Aorta (tissue), 5 donors: ENCODE data around the gene JAKMIP3. TPM values are rescaled to one million over a fixed set of nuclear protein-coding genes. Genes with fewer than 3 reads are reported as not detected.

Experiments used
- ATAC-seq: fragments of 200-7000 bp; cut with Tn5 transposase; one replicate; pipeline ENCODE4 v1.9.1; 2022; ENCODE audit warnings: moderate library complexity; ENCODE audit not compliant: low FRiP score
- DNase-seq, 2 donors: peaks; one replicate each; pipeline ENCODE4 v3.0.0-alpha.2; 2020
- H3K27ac ChIP-seq, 2 donors: one replicate each; pipeline ENCODE4 v1.5.1; 2013; ENCODE audit warnings: low read length in 2 of 2, mild to moderate bottlenecking in 2 of 2, moderate library complexity in 2 of 2, control low read depth in 1 of 2, inconsistent platforms in 1 of 2, low read depth in 1 of 2
- H3K27me3 ChIP-seq, 2 donors: one replicate each; pipeline ENCODE4 v1.6.1; 2013; ENCODE audit warnings: control low read depth in 1 of 2, low read length in 1 of 2, mild to moderate bottlenecking in 1 of 2, moderate library complexity in 1 of 2; ENCODE audit not compliant: insufficient read depth in 2 of 2, control insufficient read depth in 1 of 2
- H3K36me3 ChIP-seq, 2 donors: one replicate each; pipeline ENCODE4 v1.6.1; 2013; ENCODE audit warnings: control low read depth in 1 of 2, low read length in 1 of 2, mild to moderate bottlenecking in 1 of 2; ENCODE audit not compliant: insufficient read depth in 2 of 2, control insufficient read depth in 1 of 2
- H3K4me1 ChIP-seq, 2 donors: one replicate each; pipeline ENCODE4 v1.6.1; 2013; ENCODE audit warnings: low read length in 2 of 2, control low read depth in 1 of 2, mild to moderate bottlenecking in 1 of 2, moderate library complexity in 1 of 2; ENCODE audit not compliant: insufficient read depth in 2 of 2, control insufficient read depth in 1 of 2
- H3K4me3 ChIP-seq, 2 donors: one replicate each; pipeline ENCODE4 v1.5.1; 2013; ENCODE audit warnings: low read length in 2 of 2, control low read depth in 1 of 2, mild to moderate bottlenecking in 1 of 2
- H3K9me3 ChIP-seq: one replicate; pipeline ENCODE4 v1.6.1; 2013; ENCODE audit warnings: mild to moderate bottlenecking, low read length; ENCODE audit not compliant: control insufficient read depth
- WGBS, 2 donors: extraction: QIAGEN DNeasy Blood & Tissue Kit; methylation state at CpG; one replicate each; pipeline ENCODE4 v1.1.7; 2013; 5-methylcytosine and 5-hydroxymethylcytosine counted together
- intact Hi-C, 2 donors: fragments of 100-400 bp; cut with DNase I; formaldehyde crosslinking; loops; one replicate each; pipeline versions ENCODE4 v1.14.2 to v1.15.0; 2022
- polyA plus RNA-seq, 2 donors: library from polyadenylated mRNA; stranded (reverse); fragments of 200-250 nt; gene quantifications; one replicate each; pipeline ENCODE4 v1.2.3, GENCODE V29; 2013
- total RNA-seq, 2 donors: library from RNA; stranded (reverse); fragmentation: NEBNext Ultra II Directional; extraction: Animal tissue kit (Norgen Biotek cat#: 25700); gene quantifications; one replicate each; pipeline ENCODE4 v1.2.1, GENCODE V29; 2021
- donor health status: healthy with polysubstance abuse.
- donor health status: Bipolar disorder and iron deficiency.
- donor health status: DM: no; HTN: no; CAD: no.
- donor health status: DM: no; HTN: no; CAD: no.
- donor health status: DM: yes; HTN: yes; CAD: no.

The JAKMIP3 gene
- total and polyA plus RNA-seq, 4 donors, result 0.23 to 0.99 (median 0.36) TPM; not detected in 1

- ATAC-seq (peak; percentile 73), DNase-seq (peak; percentile 86 to 95)
- Histone ChIP-seq H3K36me3 (no peaks in the 10 kb centered on the region), H3K9me3 (peaks cover 2% of the 10 kb centered on the region), H3K4me1 (no peaks in the 10 kb centered on the region), H3K4me3 (no peak overlapping the region), H3K27ac (no peak overlapping the region), H3K27me3 (peaks cover 0 to 2% of the 10 kb centered on the region in 2 donors)
- 12 to 17% methylated on average over 36 of the region's 36 CpGs for WGBS, 2 donors
- intact Hi-C loops, result loop anchor here (1.0 to 2.0 kb wide), 2 partner anchors 138 to 140 kb away; no protein-coding TSS in a partner anchor
Measured at GRCh38 chr10:132023092-132023811, 42.5 kb upstream of the JAKMIP3 start.

GRCh38 chr10:132027423-132027983 lies 38.2 kb upstream of the JAKMIP3 start:
- Histone ChIP-seq H3K4me1 (no peaks in the 10 kb centered on the region), H3K9me3 (peaks cover 2% of the 10 kb centered on the region), H3K4me3 (no peak overlapping the region), H3K27me3 (peaks cover 0 to 2% of the 10 kb centered on the region in 2 donors), H3K27ac (no peak overlapping the region), H3K36me3 (no peaks in the 10 kb centered on the region)
- ATAC-seq (no peak), DNase-seq (no peak)
- WGBS, 2 donors, result 72 to 73% methylated on average over 3 of the region's 3 CpGs
- intact Hi-C loops, result no loop called here

GRCh38 chr10:132028706-132029105 lies 37.0 kb upstream of the JAKMIP3 start:
- no peaks in the 10 kb centered on the region for H3K4me1 ChIP-seq
- peaks cover 2% of the 10 kb centered on the region for H3K9me3 ChIP-seq
- intact Hi-C loops, result no loop called here
- 68 to 69% methylated on average over 6 of the region's 6 CpGs for WGBS, 2 donors
- no peaks in the 10 kb centered on the region for H3K36me3 ChIP-seq
- ATAC-seq (no peak), DNase-seq (no peak)
- no peak overlapping the region for H3K27ac ChIP-seq
- no peak overlapping the region for H3K4me3 ChIP-seq
- H3K27me3 ChIP-seq, result peaks cover 0 to 2% of the 10 kb centered on the region in 2 donors

- H3K9me3 ChIP-seq, result peaks cover 2% of the 10 kb centered on the region
- no peak for DNase-seq
- intact Hi-C loops, result no loop called here
- peaks cover 0 to 2% of the 10 kb centered on the region in 2 donors for H3K27me3 ChIP-seq
- H3K36me3 ChIP-seq, result no peaks in the 10 kb centered on the region
- no peak overlapping the region for H3K4me3 ChIP-seq
- H3K4me1 ChIP-seq, result no peaks in the 10 kb centered on the region
- H3K27ac ChIP-seq, result no peak overlapping the region
- WGBS, 2 donors, result 75 to 79% methylated on average over 12 of the region's 12 CpGs
- ATAC-seq, result no peak
Measured at GRCh38 chr10:132030898-132031463, 34.8 kb upstream of the JAKMIP3 start.

GRCh38 chr10:132033632-132034031 lies 32.1 kb upstream of the JAKMIP3 start:
- 83 to 90% methylated on average over 5 of the region's 5 CpGs for WGBS, 2 donors
- intact Hi-C loops, result no loop called here
- Histone ChIP-seq H3K36me3 (no peaks in the 10 kb centered on the region), H3K27ac (no peak overlapping the region), H3K4me1 (no peaks in the 10 kb centered on the region), H3K4me3 (no peak overlapping the region), H3K9me3 (no peaks in the 10 kb centered on the region), H3K27me3 (peaks cover 0 to 1% of the 10 kb centered on the region in 2 donors)
- no peak for DNase-seq
- no peak for ATAC-seq

GRCh38 chr10:132035476-132035875 lies 30.3 kb upstream of the JAKMIP3 start:
- no peaks in the 10 kb centered on the region for H3K36me3 ChIP-seq
- H3K27me3 ChIP-seq, result peaks cover 0 to 1% of the 10 kb centered on the region in 2 donors
- no peak for DNase-seq
- no peaks in the 10 kb centered on the region for H3K9me3 ChIP-seq
- no peak for ATAC-seq
- no peak overlapping the region for H3K4me3 ChIP-seq
- 73 to 74% methylated on average over 8 of the region's 8 CpGs for WGBS, 2 donors
- no peak overlapping the region for H3K27ac ChIP-seq
- intact Hi-C loops, result no loop called here
- H3K4me1 ChIP-seq, result no peaks in the 10 kb centered on the region

- Histone ChIP-seq H3K4me1 (no peaks in the 10 kb centered on the region), H3K27me3 (peaks cover 0 to 1% of the 10 kb centered on the region in 2 donors), H3K27ac (no peak overlapping the region), H3K36me3 (no peaks in the 10 kb centered on the region), H3K4me3 (peak overlapping the region; percentile 42), H3K9me3 (no peaks in the 10 kb centered on the region)
- ATAC-seq, result no peak
- intact Hi-C loops, result no loop called here
- DNase-seq, result no peak
- 0 to 1% methylated on average over 72 to 100 of the region's 100 CpGs for WGBS, 2 donors
Measured at GRCh38 chr10:132036153-132036886, 29.4 kb upstream of the JAKMIP3 start.

GRCh38 chr10:132036887-132037675 lies 28.7 kb upstream of the JAKMIP3 start:
- Histone ChIP-seq H3K9me3 (no peaks in the 10 kb centered on the region), H3K4me1 (no peaks in the 10 kb centered on the region), H3K27me3 (peaks cover 0 to 1% of the 10 kb centered on the region in 2 donors), H3K36me3 (no peaks in the 10 kb centered on the region), H3K27ac (no peak overlapping the region), H3K4me3 (peak overlapping the region; percentile 42)
- ATAC-seq, result no peak
- intact Hi-C loops, result no loop called here
- 5% methylated on average over 40 to 44 of the region's 44 CpGs for WGBS, 2 donors
- DNase-seq, result no peak
